Activated CD4-positive, alpha-beta T cell treated with anti-CD3 and anti-CD28 coated beads for 24 hours (primary cell): ENCODE data around the gene ECT2L.
"Not testable (repeated sequence)": the region's sequence is repeated elsewhere in the genome, so short reads cannot be mapped to it uniquely, and the experiment has no call there.

Experiments
- DNase-seq, 2 donors: peaks; one replicate each; pipeline ENCODE4 v3.0.0-alpha.2; 2020; ENCODE audit warnings: low read depth in 2 of 2

ECT2L gene

GRCh38 chr6:138936873-138937272, 141.0 kb downstream of the ECT2L start:
- not testable (repeated sequence) for DNase-seq

GRCh38 chr6:138943089-138943625, 147.3 kb downstream of the ECT2L start:
- no peak for DNase-seq

GRCh38 chr6:138944412-138944811, 148.5 kb downstream of the ECT2L start:
- DNase-seq: no peak

- no peak for DNase-seq
Observed at GRCh38 chr6:138945354-138945753, 149.5 kb downstream of the ECT2L start.

GRCh38 chr6:138948004-138948403, 152.1 kb downstream of the ECT2L start:
- no peak for DNase-seq

GRCh38 chr6:138948546-138949179, 152.8 kb downstream of the ECT2L start:
- DNase-seq: no peak

GRCh38 chr6:138953451-138953850, 157.6 kb downstream of the ECT2L start:
- DNase-seq: no peak
